ENCODE data around the gene SPACA4. TPM values are rescaled to one million over a fixed set of nuclear protein-coding genes. Genes with fewer than 3 reads are reported as not detected.

SPACA4 gene
- total RNA-seq, 1 experiment from 2014 or later: not detected

GRCh38 chr19:48638831-48639381 lies 32.4 kb downstream of the SPACA4 start:
- peak; percentile 90 for DNase-seq
- Histone ChIP-seq H4K20me1 (ENCODE audit: control insufficient read depth, insufficient read depth, insufficient read length) (no peaks in the 10 kb centered on the region), H2BK12ac (ENCODE audit: insufficient read length, low read depth, low read length) (no peak overlapping the region), H2BK20ac (ENCODE audit: low read depth, low read length, poor library complexity, severe bottlenecking) (no peak overlapping the region), H3K14ac (ENCODE audit: insufficient read depth, low read length) (no peak overlapping the region), H2BK120ac (ENCODE audit: low read depth, low read length, poor library complexity, severe bottlenecking) (no peak overlapping the region), H3K27me3 (ENCODE audit: insufficient read depth, low read length) (no peaks in the 10 kb centered on the region; the same call in 1 of the 2 replicates), H3K4me2 (ENCODE audit: insufficient read depth, insufficient read length, low read length) (peak overlapping the region; percentile 63), H3K4ac (ENCODE audit: low read depth, low read length) (no peak overlapping the region), H4K8ac (replicated peaks; ENCODE audit: insufficient read length, low read depth, low read length) (no peak overlapping the region), H3K23ac (ENCODE audit: insufficient read length, low read depth, low read length) (no peak overlapping the region), H3K4me1 (ENCODE audit: insufficient read depth, low read length) (peaks cover 6% of the 10 kb centered on the region; the same call in 1 of the 2 replicates), H2AFZ (ENCODE audit: low read length) (no peak overlapping the region), H2AK5ac (ENCODE audit: insufficient read length, low read length) (no peak overlapping the region), H3K27ac (ENCODE audit: insufficient read length, low read depth, low read length) (peak overlapping the region; percentile 60), H3K79me2 (ENCODE audit: insufficient read depth, low read length) (no peaks in the 10 kb centered on the region), H3T11ph (ENCODE audit: low read length) (no peak overlapping the region), H4K91ac (ENCODE audit: insufficient read length, low read depth, low read length) (no peak overlapping the region), H3K23me2 (ENCODE audit: insufficient read length, low read depth, low read length, poor library complexity, severe bottlenecking) (peaks cover 21% of the 10 kb centered on the region), H3K79me1 (ENCODE audit: insufficient read depth, low read depth, low read length, poor library complexity, severe bottlenecking) (no peaks in the 10 kb centered on the region), H3K9me3 (ENCODE audit: control insufficient read depth, low read depth, low read length) (no peaks in the 10 kb centered on the region), H3K18ac (ENCODE audit: insufficient read length, low read depth, low read length) (peak overlapping the region; percentile 69), H4K5ac (ENCODE audit: insufficient read length, low read depth, low read length) (no peak overlapping the region), H2BK15ac (ENCODE audit: low read depth, low read length) (no peak overlapping the region), H2BK5ac (ENCODE audit: insufficient read length, low read length) (no peak overlapping the region), H3K56ac (ENCODE audit: insufficient read length, low read depth, low read length) (no peak overlapping the region), H3K9ac (ENCODE audit: extremely low read depth, insufficient read length, low read length) (no peak overlapping the region)
- no CpG with 5 or more reads among the region's 16 CpGs for WGBS (ENCODE audit: extremely low coverage, insufficient read length, low lambda C conversion rate)
- TF ChIP-seq, protein P1, sequence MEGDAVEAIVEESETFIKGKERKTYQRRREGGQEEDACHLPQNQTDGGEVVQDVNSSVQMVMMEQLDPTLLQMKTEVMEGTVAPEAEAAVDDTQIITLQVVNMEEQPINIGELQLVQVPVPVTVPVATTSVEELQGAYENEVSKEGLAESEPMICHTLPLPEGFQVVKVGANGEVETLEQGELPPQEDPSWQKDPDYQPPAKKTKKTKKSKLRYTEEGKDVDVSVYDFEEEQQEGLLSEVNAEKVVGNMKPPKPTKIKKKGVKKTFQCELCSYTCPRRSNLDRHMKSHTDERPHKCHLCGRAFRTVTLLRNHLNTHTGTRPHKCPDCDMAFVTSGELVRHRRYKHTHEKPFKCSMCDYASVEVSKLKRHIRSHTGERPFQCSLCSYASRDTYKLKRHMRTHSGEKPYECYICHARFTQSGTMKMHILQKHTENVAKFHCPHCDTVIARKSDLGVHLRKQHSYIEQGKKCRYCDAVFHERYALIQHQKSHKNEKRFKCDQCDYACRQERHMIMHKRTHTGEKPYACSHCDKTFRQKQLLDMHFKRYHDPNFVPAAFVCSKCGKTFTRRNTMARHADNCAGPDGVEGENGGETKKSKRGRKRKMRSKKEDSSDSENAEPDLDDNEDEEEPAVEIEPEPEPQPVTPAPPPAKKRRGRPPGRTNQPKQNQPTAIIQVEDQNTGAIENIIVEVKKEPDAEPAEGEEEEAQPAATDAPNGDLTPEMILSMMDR (conservative IDR thresholded peaks at IDR 0.05): no peak
- Mint-ChIP-seq H3K27me3 (ENCODE audit: low read depth) (peaks cover 4% of the 10 kb centered on the region), H3K4me3 (peak overlapping the region; percentile 82 to 89), H3K9me3 (no peaks in the 10 kb centered on the region; a peak in 1 of 5 replicates), H3K36me3 (ENCODE audit: insufficient read depth in 1 of 3, low read depth in 3 of 3) (peaks cover 14 to 36% (median 35%) of the 10 kb centered on the region in 3 experiments), H3K27ac (peak overlapping the region; percentile 68 to 95 (median 83)), H3K4me1 (peaks cover 32 to 42% of the 10 kb centered on the region in 2 experiments)
